ENCODE measurements around the gene CDH11. TPM values are rescaled to one million over a fixed set of nuclear protein-coding genes. Genes with fewer than 3 reads are reported as not detected.

CDH11 gene
- total RNA-seq, 2 experiments from 2014 or later, result not detected

DNA sequence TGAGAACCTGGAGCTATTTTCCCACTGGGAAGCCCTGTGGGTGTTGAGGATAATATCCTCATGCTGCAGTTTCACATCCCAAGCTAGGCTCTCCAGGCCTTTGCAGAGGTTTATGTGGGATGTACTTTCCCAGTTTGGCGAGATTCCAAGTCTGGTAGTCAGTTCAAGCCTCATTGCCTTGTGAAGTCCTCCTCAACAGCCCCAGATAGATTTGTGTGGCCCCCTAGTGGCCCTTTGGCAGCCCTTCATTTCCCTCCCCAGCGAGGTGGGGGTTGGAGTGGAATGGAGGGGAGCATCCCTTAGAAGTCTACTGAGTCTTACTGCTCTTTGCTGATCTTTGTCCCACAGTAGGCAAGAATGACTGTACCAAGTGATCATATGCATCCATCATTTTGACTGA is 137.9 kb downstream of the CDH11 start:
- intact Hi-C loops (cut with DNase I, micrococcal nuclease), result no loop called here
- H3K36me3 Mint-ChIP-seq (ENCODE audit: low read depth), result no peaks in the 10 kb centered on the region
- ChIA-PET POLR2A (no interaction called here), CTCF (no interaction called here)
- ATAC-seq, result no peak
- no peak overlapping the region for H3K4me3 Mint-ChIP-seq
- H3K9me3 Mint-ChIP-seq (ENCODE audit: low read depth), result peaks cover 13% of the 10 kb centered on the region
- H3K27ac Mint-ChIP-seq, result no peak overlapping the region
- peak; percentile 11 for DNase-seq
- H3K27me3 Mint-ChIP-seq, result no peaks in the 10 kb centered on the region
- no peaks in the 10 kb centered on the region for H3K4me1 Mint-ChIP-seq

- ATAC-seq (no peak), DNase-seq (no peak)
- POLR2A ChIA-PET, result no interaction called here
- H3K4me3 Mint-ChIP-seq, result no peak overlapping the region
- intact Hi-C loops (cut with DNase I, micrococcal nuclease), result no loop called here
- no peaks in the 10 kb centered on the region for H3K27me3 Mint-ChIP-seq
- CTCF ChIA-PET, result no interaction called here
- H3K27ac Mint-ChIP-seq, result no peak overlapping the region
- H3K4me1 Mint-ChIP-seq, result no peaks in the 10 kb centered on the region
- H3K36me3 Mint-ChIP-seq (ENCODE audit: low read depth), result no peaks in the 10 kb centered on the region
- peaks cover 12% of the 10 kb centered on the region for H3K9me3 Mint-ChIP-seq (ENCODE audit: low read depth)
Measured at GRCh38 chr16:64983231-64983630, 138.6 kb downstream of the CDH11 start.

GRCh38 chr16:64982581-64982980 is 139.3 kb downstream of the CDH11 start:
- ChIA-PET CTCF (no interaction called here), POLR2A (no interaction called here)
- H3K27ac Mint-ChIP-seq, result no peak overlapping the region
- no peak for DNase-seq
- H3K9me3 Mint-ChIP-seq (ENCODE audit: low read depth), result peaks cover 10% of the 10 kb centered on the region
- intact Hi-C loops (cut with DNase I, micrococcal nuclease), result no loop called here
- H3K36me3 Mint-ChIP-seq (ENCODE audit: low read depth), result no peaks in the 10 kb centered on the region
- no peak for ATAC-seq
- no peaks in the 10 kb centered on the region for H3K27me3 Mint-ChIP-seq
- no peak overlapping the region for H3K4me3 Mint-ChIP-seq
- H3K4me1 Mint-ChIP-seq, result no peaks in the 10 kb centered on the region

- H3K27me3 Mint-ChIP-seq, result no peaks in the 10 kb centered on the region
- H3K36me3 Mint-ChIP-seq (ENCODE audit: low read depth), result no peaks in the 10 kb centered on the region
- POLR2A ChIA-PET, result no interaction called here
- intact Hi-C loops (cut with DNase I, micrococcal nuclease), result no loop called here
- H3K4me1 Mint-ChIP-seq, result no peaks in the 10 kb centered on the region
- H3K27ac Mint-ChIP-seq, result no peak overlapping the region
- no peak for ATAC-seq
- peaks cover 7% of the 10 kb centered on the region for H3K9me3 Mint-ChIP-seq (ENCODE audit: low read depth)
- DNase-seq, result no peak
- H3K4me3 Mint-ChIP-seq, result no peak overlapping the region
- CTCF ChIA-PET, result no interaction called here
Measured at GRCh38 chr16:64981568-64982281, 140.1 kb downstream of the CDH11 start.

- Mint-ChIP-seq H3K27ac (no peak overlapping the region), H3K4me1 (no peaks in the 10 kb centered on the region), H3K9me3 (ENCODE audit: low read depth) (peaks cover 11% of the 10 kb centered on the region), H3K36me3 (ENCODE audit: low read depth) (no peaks in the 10 kb centered on the region), H3K4me3 (no peak overlapping the region), H3K27me3 (no peaks in the 10 kb centered on the region)
- ATAC-seq, result no peak
- POLR2A ChIA-PET, result no interaction called here
- intact Hi-C loops (cut with DNase I, micrococcal nuclease), result no loop called here
- CTCF ChIA-PET, result interaction anchor here (0.7 kb wide), 1 partner anchor 276 kb away, joined by 3 read pairs; no protein-coding TSS in a partner anchor
- no peak for DNase-seq
Measured at GRCh38 chr16:64977206-64977920, 144.5 kb downstream of the CDH11 start.

DNA sequence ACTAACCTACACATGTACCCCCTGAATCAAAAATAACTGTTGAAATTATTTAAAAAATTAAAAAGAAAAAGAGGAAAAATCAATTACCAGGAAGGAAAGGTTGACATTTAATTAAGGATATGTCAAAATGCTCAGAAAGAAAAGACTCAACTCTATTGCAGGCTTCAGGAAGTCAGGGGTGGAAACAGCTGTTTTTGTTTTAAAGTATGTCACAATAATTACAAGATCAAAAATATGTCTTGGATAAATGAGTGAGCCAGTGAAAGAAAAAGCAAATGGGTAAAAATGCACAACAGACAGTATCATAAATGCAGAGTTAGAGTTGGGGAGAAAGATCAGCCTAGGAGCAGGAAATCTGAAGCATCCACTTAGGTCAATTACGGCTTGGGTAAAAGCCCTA is 146.0 kb downstream of the CDH11 start:
- H3K27ac Mint-ChIP-seq, result no peak overlapping the region

DNA sequence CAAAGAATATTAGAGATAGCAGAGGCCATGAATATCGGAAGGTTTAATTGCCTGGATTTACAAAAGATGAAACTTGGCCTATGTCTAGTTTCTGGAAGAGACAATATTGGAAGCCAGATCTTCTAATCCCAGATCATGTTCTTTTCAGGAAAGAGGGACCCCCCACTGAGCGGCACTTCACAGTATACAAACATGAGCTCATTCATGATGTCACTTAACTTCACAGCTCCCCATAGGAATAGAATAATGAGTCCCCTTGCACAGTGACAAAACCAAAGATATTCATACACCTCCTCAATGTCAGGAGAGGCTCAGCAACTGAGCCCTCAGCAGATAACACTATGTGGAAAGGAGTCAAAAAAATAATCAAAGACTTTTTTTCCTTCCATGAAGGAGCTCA is 147.5 kb downstream of the CDH11 start:
- H3K4me1 Mint-ChIP-seq, result no peaks in the 10 kb centered on the region
- no peak overlapping the region for H3K27ac Mint-ChIP-seq
- ChIA-PET POLR2A (no interaction called here), CTCF (no interaction called here)
- H3K36me3 Mint-ChIP-seq (ENCODE audit: low read depth), result no peaks in the 10 kb centered on the region
- ATAC-seq (no peak), DNase-seq (no peak)
- intact Hi-C loops (cut with DNase I, micrococcal nuclease), result no loop called here
- H3K27me3 Mint-ChIP-seq, result no peaks in the 10 kb centered on the region
- H3K4me3 Mint-ChIP-seq, result no peak overlapping the region
- peaks cover 5% of the 10 kb centered on the region for H3K9me3 Mint-ChIP-seq (ENCODE audit: low read depth)

More for the DNA sequence above, 146.0 kb downstream of the CDH11 start:
- ChIA-PET CTCF (no interaction called here), POLR2A (no interaction called here)
- intact Hi-C loops (cut with DNase I, micrococcal nuclease), result no loop called here
- peaks cover 11% of the 10 kb centered on the region for H3K9me3 Mint-ChIP-seq (ENCODE audit: low read depth)
- ATAC-seq (no peak), DNase-seq (no peak)
- H3K36me3 Mint-ChIP-seq (ENCODE audit: low read depth), result no peaks in the 10 kb centered on the region
- H3K4me1 Mint-ChIP-seq, result no peaks in the 10 kb centered on the region
- no peak overlapping the region for H3K4me3 Mint-ChIP-seq
- no peaks in the 10 kb centered on the region for H3K27me3 Mint-ChIP-seq

DNA sequence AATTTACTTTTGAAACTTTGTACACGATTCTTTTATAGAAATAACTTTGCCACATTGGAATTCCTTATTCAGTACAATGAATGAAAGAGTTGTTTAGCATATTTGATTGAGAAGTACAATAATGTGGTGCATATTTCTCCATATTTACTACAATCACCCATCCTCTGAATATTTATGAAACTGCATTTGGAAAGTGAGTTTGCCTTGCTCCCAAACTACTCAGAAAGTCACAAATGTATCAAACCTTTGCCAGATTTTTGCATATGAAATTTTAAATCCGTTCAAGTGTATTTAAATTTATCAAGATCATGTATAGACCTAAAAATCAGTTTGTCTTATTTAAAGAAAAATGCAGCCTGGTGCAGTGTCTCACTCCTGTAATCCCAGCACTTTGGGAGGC is 148.7 kb downstream of the CDH11 start:
- no peaks in the 10 kb centered on the region for H3K27me3 Mint-ChIP-seq
- POLR2A ChIA-PET, result no interaction called here
- no peaks in the 10 kb centered on the region for H3K36me3 Mint-ChIP-seq (ENCODE audit: low read depth)
- no peak overlapping the region for H3K27ac Mint-ChIP-seq
- no peaks in the 10 kb centered on the region for H3K4me1 Mint-ChIP-seq
- intact Hi-C loops (cut with DNase I, micrococcal nuclease), result no loop called here
- CTCF ChIA-PET, result interaction anchor here (0.6 kb wide), 1 partner anchor 114 kb away, joined by 3 read pairs; no protein-coding TSS in a partner anchor
- H3K4me3 Mint-ChIP-seq, result no peak overlapping the region
- ATAC-seq (no peak), DNase-seq (no peak)
- H3K9me3 Mint-ChIP-seq (ENCODE audit: low read depth), result peaks cover 5% of the 10 kb centered on the region

GRCh38 chr16:64971171-64971570 is 150.7 kb downstream of the CDH11 start:
- intact Hi-C loops (cut with DNase I, micrococcal nuclease), result no loop called here
- CTCF ChIA-PET, result no interaction called here

DNA sequence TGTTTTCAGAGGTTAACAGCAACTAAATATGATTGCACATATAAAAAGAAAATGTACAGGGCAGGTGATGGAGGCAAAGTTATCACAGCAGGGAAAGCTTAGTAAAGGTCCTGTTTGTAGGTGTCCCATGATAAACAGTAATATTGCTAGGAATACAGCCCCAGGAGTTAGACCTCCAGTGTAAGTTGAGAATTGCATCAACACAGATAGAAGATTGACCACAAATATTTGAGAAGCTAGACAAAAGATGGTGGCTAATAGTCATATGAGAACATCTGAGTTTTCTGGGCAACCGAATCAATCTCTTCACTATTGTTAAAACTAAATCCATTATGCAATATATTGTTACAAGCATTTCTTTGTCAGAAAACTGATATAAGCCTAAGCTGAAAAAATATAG is 152.6 kb downstream of the CDH11 start:
- no peak overlapping the region for H3K4me3 Mint-ChIP-seq
- no peaks in the 10 kb centered on the region for H3K4me1 Mint-ChIP-seq
- H3K27ac Mint-ChIP-seq, result no peak overlapping the region
- POLR2A ChIA-PET, result no interaction called here
- DNase-seq (no peak), ATAC-seq (no peak)
- intact Hi-C loops (cut with DNase I, micrococcal nuclease), result no loop called here
- CTCF ChIA-PET, result interaction anchor here (0.9 kb wide), 1 partner anchor 23 kb away, joined by 3 read pairs; no protein-coding TSS in a partner anchor
- no peaks in the 10 kb centered on the region for H3K9me3 Mint-ChIP-seq (ENCODE audit: low read depth)
- H3K27me3 Mint-ChIP-seq, result no peaks in the 10 kb centered on the region
- no peaks in the 10 kb centered on the region for H3K36me3 Mint-ChIP-seq (ENCODE audit: low read depth)

More at GRCh38 chr16:64971171-64971570, 150.7 kb downstream of the CDH11 start:
- ATAC-seq (no peak), DNase-seq (no peak)
- no peaks in the 10 kb centered on the region for H3K27me3 Mint-ChIP-seq
- no peak overlapping the region for H3K4me3 Mint-ChIP-seq
- POLR2A ChIA-PET, result no interaction called here
- no peaks in the 10 kb centered on the region for H3K4me1 Mint-ChIP-seq
- H3K27ac Mint-ChIP-seq, result no peak overlapping the region
- H3K9me3 Mint-ChIP-seq (ENCODE audit: low read depth), result peaks cover 3% of the 10 kb centered on the region
- H3K36me3 Mint-ChIP-seq (ENCODE audit: low read depth), result no peaks in the 10 kb centered on the region

DNA sequence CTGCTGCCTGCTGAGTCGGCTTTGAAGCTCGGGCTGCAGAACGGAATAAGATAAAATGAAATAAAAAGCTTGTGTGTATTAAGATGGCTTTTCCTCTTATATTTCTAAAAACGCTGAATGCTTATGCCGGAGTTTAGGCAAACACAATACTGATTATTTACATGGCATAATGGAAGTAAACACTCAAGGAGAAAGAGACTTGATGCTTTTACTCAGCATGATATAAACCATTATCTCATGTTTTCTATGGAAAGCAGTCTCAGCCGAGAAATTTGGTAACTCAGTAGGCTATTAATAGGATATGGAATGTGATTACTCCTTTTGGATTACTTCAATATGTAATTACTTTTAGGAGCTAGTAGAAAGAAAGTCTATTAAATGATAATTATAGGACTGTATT is 153.3 kb downstream of the CDH11 start:
- H3K4me1 Mint-ChIP-seq, result no peaks in the 10 kb centered on the region
- no peaks in the 10 kb centered on the region for H3K36me3 Mint-ChIP-seq (ENCODE audit: low read depth)
- DNase-seq, result no peak
- no peak overlapping the region for H3K27ac Mint-ChIP-seq
- no peak for ATAC-seq
- CTCF ChIA-PET, result interaction anchor here (0.9 kb wide), 1 partner anchor 22 kb away, joined by 3 read pairs; no protein-coding TSS in a partner anchor
- no peaks in the 10 kb centered on the region for H3K9me3 Mint-ChIP-seq (ENCODE audit: low read depth)
- POLR2A ChIA-PET, result no interaction called here
- H3K27me3 Mint-ChIP-seq, result no peaks in the 10 kb centered on the region
- no peak overlapping the region for H3K4me3 Mint-ChIP-seq
- intact Hi-C loops (cut with DNase I, micrococcal nuclease), result no loop called here

DNA sequence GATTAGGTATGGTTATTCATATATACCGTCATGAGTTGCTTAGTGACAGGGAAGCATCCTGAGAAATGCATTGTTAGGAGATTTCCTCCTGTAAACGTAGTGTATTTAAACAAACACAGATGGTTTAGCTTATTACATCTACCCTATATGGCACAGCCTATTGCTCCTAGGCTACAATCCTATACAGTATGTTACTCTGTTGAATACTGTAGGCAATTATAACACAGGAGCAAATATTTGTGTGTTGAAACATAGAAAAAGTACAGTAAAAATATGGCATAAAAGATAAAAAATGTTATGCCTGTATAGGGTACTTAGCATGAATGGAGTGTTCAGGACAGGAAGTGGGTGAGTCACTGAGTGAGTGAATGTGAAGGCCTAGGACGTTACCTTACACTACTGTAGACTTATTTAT is 157.7 kb downstream of the CDH11 start:
- Mint-ChIP-seq H3K27me3 (no peaks in the 10 kb centered on the region), H3K27ac (no peak overlapping the region), H3K4me3 (no peak overlapping the region), H3K36me3 (ENCODE audit: low read depth) (no peaks in the 10 kb centered on the region), H3K4me1 (no peaks in the 10 kb centered on the region), H3K9me3 (ENCODE audit: low read depth) (no peaks in the 10 kb centered on the region)
- ChIA-PET POLR2A (no interaction called here), CTCF (no interaction called here)
- intact Hi-C loops (cut with DNase I, micrococcal nuclease), result no loop called here
- no peak for ATAC-seq
- no peak for DNase-seq

All from activated CD4-positive, alpha-beta T cell treated with anti-CD3 and anti-CD28 coated beads for 36 hours (primary cell).